CD4-positive, alpha-beta T cell (primary cell): ENCODE data around the gene USP32. TPM values are rescaled to one million over a fixed set of nuclear protein-coding genes. Genes with fewer than 3 reads are reported as not detected.

Source experiments
- ATAC-seq: fragments of 200-7000 bp; cut with Tn5 transposase; one replicate; pipeline ENCODE4 v1.10.0; 2022; ENCODE audit warnings: mild to moderate bottlenecking; ENCODE audit not compliant: poor library complexity
- CTCF ChIA-PET: fragments of 350-600 bp; sonication (Branson Sonifier 250); formaldehyde crosslinking; loops from one replicate; lab custom pipeline; 2021; ENCODE audit warnings: antibody characterized with exemption, inconsistent platforms; lab: Charles Lee
- POLR2A ChIA-PET: fragments of 350-600 bp; sonication (Branson Sonifier 250); formaldehyde crosslinking; loops from one replicate; lab custom pipeline; 2021; ENCODE audit warnings: antibody characterized with exemption, inconsistent platforms; lab: Charles Lee
- DNase-seq, 14 experiments: peaks; one replicate each; pipeline ENCODE4 v3.0.0-alpha.2; 2013 to 2020; ENCODE audit warnings: mixed read lengths in 2 of 14
- H3K27ac ChIP-seq, 2 donors: one replicate each; pipeline versions ENCODE4 v1.5.1 to v1.7.0; 2013; ENCODE audit warnings: low read length in 2 of 2, low read depth in 1 of 2, mild to moderate bottlenecking in 1 of 2
- H3K27me3 ChIP-seq, 2 experiments: 1 replicate in 1 of 2; 2 replicates in 1 of 2; pipeline versions ENCODE4 v1.6.1 to v1.7.0; 2013; ENCODE audit warnings: low read length in 2 of 2, control low read depth in 1 of 2, mild to moderate bottlenecking in 1 of 2, moderate library complexity in 1 of 2; ENCODE audit not compliant: insufficient read depth in 2 of 2, control insufficient read depth in 1 of 2
- H3K36me3 ChIP-seq: one replicate; pipeline ENCODE4 v1.6.1; 2013; ENCODE audit warnings: low read length, control low read depth; ENCODE audit not compliant: insufficient read depth
- H3K4me1 ChIP-seq: one replicate; pipeline ENCODE4 v1.6.1; 2013; ENCODE audit warnings: low read length, control low read depth; ENCODE audit not compliant: insufficient read depth
- H3K4me3 ChIP-seq: one replicate; pipeline ENCODE4 v1.5.1; 2013; ENCODE audit warnings: mild to moderate bottlenecking, low read length, moderate library complexity
- H3K9me3 ChIP-seq, 2 experiments: 1 replicate in 1 of 2; 2 replicates in 1 of 2; pipeline versions ENCODE4 v1.6.1 to v1.7.0; 2013; ENCODE audit warnings: low read length in 2 of 2, mild to moderate bottlenecking in 2 of 2, control low read depth in 1 of 2, moderate library complexity in 1 of 2; ENCODE audit not compliant: control insufficient read depth in 1 of 2, insufficient read depth in 1 of 2
- H3K27ac Mint-ChIP-seq: one replicate; pipeline ENCODE4 v1.8.0; 2020; ENCODE audit warnings: mixed read lengths
- H3K27me3 Mint-ChIP-seq: one replicate; pipeline ENCODE4 v1.8.0; 2021; ENCODE audit warnings: mixed read lengths
- H3K36me3 Mint-ChIP-seq: one replicate; pipeline ENCODE4 v1.8.0; 2021; ENCODE audit warnings: low read depth, mixed read lengths
- H3K4me1 Mint-ChIP-seq: one replicate; pipeline ENCODE4 v1.8.0; 2021; ENCODE audit warnings: low read depth, mixed read lengths
- H3K4me3 Mint-ChIP-seq: one replicate; pipeline ENCODE4 v1.8.0; 2020; ENCODE audit warnings: mild to moderate bottlenecking, mixed read lengths
- H3K9me3 Mint-ChIP-seq: one replicate; pipeline ENCODE4 v1.8.0; 2020; ENCODE audit warnings: mixed read lengths
- intact Hi-C, 2 experiments: fragments of 100-400 bp; cut with DNase I in 1 of 2; cut with micrococcal nuclease in 1 of 2; formaldehyde crosslinking; loops; one replicate each; pipeline versions ENCODE4 v1.15.1 to v1.9.0; 2023 to 2025; cut with DNase I, micrococcal nuclease
- total RNA-seq, 174 experiments: library from RNA in 2 of 174; stranded (reverse) in 2 of 174; gene quantifications; one replicate each; pipeline ENCODE4 v1.2.3 and lab custom pipeline; 2021 to 2026
- TF ChIP-seq, protein P1 (sequence below): fragments of 200-600 bp; IDR thresholded peaks from one replicate; pipeline ENCODE4 v1.8.0; 2022; ENCODE audit warnings: antibody characterized with exemption, mild to moderate bottlenecking

Gene USP32
- total RNA-seq, 2 experiments from 2014 or later = 23.9 to 24.7 TPM

DNA sequence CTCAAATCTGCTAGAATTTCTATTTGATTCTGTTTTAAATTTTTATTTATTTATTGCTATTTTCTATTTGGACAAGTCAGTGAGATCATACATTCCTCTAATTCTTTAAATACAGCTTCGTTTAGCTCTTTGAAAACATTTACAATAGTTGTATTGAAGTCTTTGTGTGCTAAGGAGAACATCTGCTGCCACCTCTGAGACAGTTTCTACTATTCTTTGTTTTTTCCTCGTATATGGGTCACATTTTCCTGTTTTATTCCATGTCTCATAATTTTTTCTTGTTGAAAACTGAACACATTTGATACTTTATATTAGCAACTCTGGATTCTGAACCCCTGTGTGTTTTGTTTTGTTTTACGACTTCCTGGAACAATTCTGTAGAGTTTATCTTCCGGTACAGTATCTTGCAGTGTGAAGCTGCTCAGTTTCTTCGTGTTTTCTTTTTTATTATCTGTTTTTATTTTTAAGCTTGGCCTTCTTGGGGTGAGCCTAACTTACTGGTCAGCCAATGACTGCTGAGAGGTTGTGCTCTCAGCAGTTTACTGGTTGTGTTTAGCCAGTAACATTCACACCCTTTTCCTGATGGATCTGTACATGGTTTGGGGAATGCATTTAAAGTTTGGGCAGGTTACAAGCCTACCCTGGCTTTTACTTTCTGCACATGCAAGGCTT is 143.2 kb downstream of the USP32 start:
- no peak for DNase-seq

GRCh38 chr17:60247836-60248461 is 144.0 kb downstream of the USP32 start:
- Mint-ChIP-seq H3K27ac (no peak overlapping the region), H3K4me1 (no peaks in the 10 kb centered on the region), H3K27me3 (no peaks in the 10 kb centered on the region), H3K36me3 (peaks cover 45% of the 10 kb centered on the region), H3K4me3 (no peak overlapping the region), H3K9me3 (no peaks in the 10 kb centered on the region)
- TF ChIP-seq, protein P1, sequence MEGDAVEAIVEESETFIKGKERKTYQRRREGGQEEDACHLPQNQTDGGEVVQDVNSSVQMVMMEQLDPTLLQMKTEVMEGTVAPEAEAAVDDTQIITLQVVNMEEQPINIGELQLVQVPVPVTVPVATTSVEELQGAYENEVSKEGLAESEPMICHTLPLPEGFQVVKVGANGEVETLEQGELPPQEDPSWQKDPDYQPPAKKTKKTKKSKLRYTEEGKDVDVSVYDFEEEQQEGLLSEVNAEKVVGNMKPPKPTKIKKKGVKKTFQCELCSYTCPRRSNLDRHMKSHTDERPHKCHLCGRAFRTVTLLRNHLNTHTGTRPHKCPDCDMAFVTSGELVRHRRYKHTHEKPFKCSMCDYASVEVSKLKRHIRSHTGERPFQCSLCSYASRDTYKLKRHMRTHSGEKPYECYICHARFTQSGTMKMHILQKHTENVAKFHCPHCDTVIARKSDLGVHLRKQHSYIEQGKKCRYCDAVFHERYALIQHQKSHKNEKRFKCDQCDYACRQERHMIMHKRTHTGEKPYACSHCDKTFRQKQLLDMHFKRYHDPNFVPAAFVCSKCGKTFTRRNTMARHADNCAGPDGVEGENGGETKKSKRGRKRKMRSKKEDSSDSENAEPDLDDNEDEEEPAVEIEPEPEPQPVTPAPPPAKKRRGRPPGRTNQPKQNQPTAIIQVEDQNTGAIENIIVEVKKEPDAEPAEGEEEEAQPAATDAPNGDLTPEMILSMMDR = no peak
- Histone ChIP-seq H3K27me3 (no peaks in the 10 kb centered on the region), H3K27ac (no peak overlapping the region), H3K4me3 (no peak overlapping the region), H3K4me1 (no peaks in the 10 kb centered on the region), H3K36me3 (peaks cover 11% of the 10 kb centered on the region), H3K9me3 (no peaks in the 10 kb centered on the region)
- CTCF ChIA-PET = no interaction called here
- intact Hi-C loops = no loop called here
- ATAC-seq (no peak), DNase-seq (no peak)
- POLR2A ChIA-PET = no interaction called here

More for the DNA sequence above, 143.2 kb downstream of the USP32 start:
- TF ChIP-seq, protein P1 = no peak
- Mint-ChIP-seq H3K9me3 (no peaks in the 10 kb centered on the region), H3K4me1 (no peaks in the 10 kb centered on the region), H3K27ac (no peak overlapping the region), H3K27me3 (no peaks in the 10 kb centered on the region), H3K36me3 (peaks cover 39% of the 10 kb centered on the region), H3K4me3 (no peak overlapping the region)
- H3K27ac ChIP-seq = no peak overlapping the region
- no peaks in the 10 kb centered on the region for H3K9me3 ChIP-seq
- no peaks in the 10 kb centered on the region for H3K27me3 ChIP-seq
- ChIA-PET POLR2A (no interaction called here), CTCF (no interaction called here)
- H3K4me3 ChIP-seq = no peak overlapping the region
- peaks cover 12% of the 10 kb centered on the region for H3K36me3 ChIP-seq
- ATAC-seq = no peak
- intact Hi-C loops = no loop called here
- H3K4me1 ChIP-seq = no peaks in the 10 kb centered on the region

- no peaks in the 10 kb centered on the region for H3K4me1 Mint-ChIP-seq
- no peak overlapping the region for H3K4me3 Mint-ChIP-seq
- DNase-seq = no peak
- intact Hi-C loops = no loop called here
- Histone ChIP-seq H3K27ac (no peak overlapping the region), H3K4me3 (no peak overlapping the region), H3K27me3 (no peaks in the 10 kb centered on the region), H3K36me3 (peaks cover 8% of the 10 kb centered on the region), H3K4me1 (no peaks in the 10 kb centered on the region), H3K9me3 (peaks cover 0 to 3% of the 10 kb centered on the region in 2 experiments)
- no peaks in the 10 kb centered on the region for H3K27me3 Mint-ChIP-seq
- H3K36me3 Mint-ChIP-seq = peaks cover 49% of the 10 kb centered on the region
- ATAC-seq = no peak
- ChIA-PET POLR2A (no interaction called here), CTCF (no interaction called here)
- TF ChIP-seq, protein P1 = no peak
- no peak overlapping the region for H3K27ac Mint-ChIP-seq
- no peaks in the 10 kb centered on the region for H3K9me3 Mint-ChIP-seq
Observed at GRCh38 chr17:60244656-60245055, 147.3 kb downstream of the USP32 start.
